Vagina (tissue), 2 donors: Measurements from ENCODE around the gene MBOAT7. TPM values are rescaled to one million over a fixed set of nuclear protein-coding genes. Genes with fewer than 3 reads are reported as not detected.
"Not testable (repeated sequence)": the region's sequence is repeated elsewhere in the genome, so short reads cannot be mapped to it uniquely, and the experiment has no call there.

ENCODE experiments used
- DNase-seq, 2 donors: peaks; one replicate each; pipeline ENCODE4 v3.0.0-alpha.2; 2017; ENCODE audit errors: extremely low spot score in 2 of 2
- H3K27ac ChIP-seq: fragments of 200-600 bp; sonication (generic); one replicate; pipeline ENCODE4 v1.5.1; 2019
- H3K27me3 ChIP-seq: fragments of 200-600 bp; sonication (generic); one replicate; pipeline ENCODE4 v1.5.1; 2019
- H3K36me3 ChIP-seq, 2 donors: fragments of 200-600 bp; sonication (generic); one replicate each; pipeline ENCODE4 v1.5.1; 2017 to 2019
- H3K4me1 ChIP-seq: fragments of 200-600 bp; sonication (generic); one replicate; pipeline ENCODE4 v1.5.1; 2019
- H3K4me3 ChIP-seq, 2 donors: fragments of 200-600 bp; sonication (generic); 1 replicate in 1 of 2; 2 replicates in 1 of 2; pipeline ENCODE4 v1.5.1; 2016 to 2019
- H3K9me3 ChIP-seq: fragments of 200-600 bp; sonication (generic); one replicate; pipeline ENCODE4 v1.5.1; 2019
- POLR2A ChIP-seq, 2 donors: fragments of 450-650 bp; IDR thresholded peaks; one replicate each; pipeline ENCODE4 v1.6.1; 2017; ENCODE audit warnings: antibody characterized with exemption in 2 of 2, mild to moderate bottlenecking in 2 of 2, moderate library complexity in 2 of 2
- POLR2AphosphoS5 ChIP-seq, 2 donors: sonication (generic); formaldehyde crosslinking; IDR thresholded peaks; one replicate each; pipeline ENCODE4 v1.9.0; 2017; ENCODE audit warnings: antibody characterized with exemption in 2 of 2, mild to moderate bottlenecking in 2 of 2, low read depth in 1 of 2; ENCODE audit not compliant: insufficient read depth in 1 of 2
- intact Hi-C: fragments of 100-400 bp; cut with DNase I; formaldehyde crosslinking; loops from one replicate; pipeline ENCODE4 v1.15.1; 2023
- total RNA-seq: library from RNA; depleted of rRNA; stranded (reverse); fragments of >200 nt; gene quantifications from one replicate; pipeline ENCODE4 v1.2.3, GENCODE V29; 2016
- TF ChIP-seq, protein P1 (sequence below), 3 experiments: fragments of 450-650 bp in 2 of 3; fragments of 200-600 bp in 1 of 3; sonication (generic) in 1 of 3; IDR thresholded peaks; one replicate each; pipeline ENCODE4 v1.5.1; 2017 to 2019; ENCODE audit warnings: antibody characterized with exemption in 3 of 3, mild to moderate bottlenecking in 2 of 3, moderate library complexity in 2 of 3

Gene MBOAT7
- total RNA-seq, 1 donor from 2014 or later, result 76.6 TPM

- H3K36me3 ChIP-seq, result no peaks in the 10 kb centered on the region
- TF ChIP-seq, protein P1, sequence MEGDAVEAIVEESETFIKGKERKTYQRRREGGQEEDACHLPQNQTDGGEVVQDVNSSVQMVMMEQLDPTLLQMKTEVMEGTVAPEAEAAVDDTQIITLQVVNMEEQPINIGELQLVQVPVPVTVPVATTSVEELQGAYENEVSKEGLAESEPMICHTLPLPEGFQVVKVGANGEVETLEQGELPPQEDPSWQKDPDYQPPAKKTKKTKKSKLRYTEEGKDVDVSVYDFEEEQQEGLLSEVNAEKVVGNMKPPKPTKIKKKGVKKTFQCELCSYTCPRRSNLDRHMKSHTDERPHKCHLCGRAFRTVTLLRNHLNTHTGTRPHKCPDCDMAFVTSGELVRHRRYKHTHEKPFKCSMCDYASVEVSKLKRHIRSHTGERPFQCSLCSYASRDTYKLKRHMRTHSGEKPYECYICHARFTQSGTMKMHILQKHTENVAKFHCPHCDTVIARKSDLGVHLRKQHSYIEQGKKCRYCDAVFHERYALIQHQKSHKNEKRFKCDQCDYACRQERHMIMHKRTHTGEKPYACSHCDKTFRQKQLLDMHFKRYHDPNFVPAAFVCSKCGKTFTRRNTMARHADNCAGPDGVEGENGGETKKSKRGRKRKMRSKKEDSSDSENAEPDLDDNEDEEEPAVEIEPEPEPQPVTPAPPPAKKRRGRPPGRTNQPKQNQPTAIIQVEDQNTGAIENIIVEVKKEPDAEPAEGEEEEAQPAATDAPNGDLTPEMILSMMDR (IDR thresholded peaks at IDR 0.05), result no peak
- TF ChIP-seq POLR2A (IDR thresholded peaks at IDR 0.05) (no peak), POLR2AphosphoS5 (IDR thresholded peaks at IDR 0.05; ENCODE audit: insufficient read depth in 1 of 2, low read depth in 1 of 2) (no peak)
- DNase-seq, result no peak
- no peaks in the 10 kb centered on the region for H3K9me3 ChIP-seq
- no peak overlapping the region for H3K4me3 ChIP-seq
- H3K4me1 ChIP-seq, result no peaks in the 10 kb centered on the region
- no peak overlapping the region for H3K27ac ChIP-seq
- H3K27me3 ChIP-seq, result no peaks in the 10 kb centered on the region
- intact Hi-C loops, result no loop called here
These were observed 28.9 kb upstream of the MBOAT7 start for GRCh38 chr19:54218259-54218658.

DNA sequence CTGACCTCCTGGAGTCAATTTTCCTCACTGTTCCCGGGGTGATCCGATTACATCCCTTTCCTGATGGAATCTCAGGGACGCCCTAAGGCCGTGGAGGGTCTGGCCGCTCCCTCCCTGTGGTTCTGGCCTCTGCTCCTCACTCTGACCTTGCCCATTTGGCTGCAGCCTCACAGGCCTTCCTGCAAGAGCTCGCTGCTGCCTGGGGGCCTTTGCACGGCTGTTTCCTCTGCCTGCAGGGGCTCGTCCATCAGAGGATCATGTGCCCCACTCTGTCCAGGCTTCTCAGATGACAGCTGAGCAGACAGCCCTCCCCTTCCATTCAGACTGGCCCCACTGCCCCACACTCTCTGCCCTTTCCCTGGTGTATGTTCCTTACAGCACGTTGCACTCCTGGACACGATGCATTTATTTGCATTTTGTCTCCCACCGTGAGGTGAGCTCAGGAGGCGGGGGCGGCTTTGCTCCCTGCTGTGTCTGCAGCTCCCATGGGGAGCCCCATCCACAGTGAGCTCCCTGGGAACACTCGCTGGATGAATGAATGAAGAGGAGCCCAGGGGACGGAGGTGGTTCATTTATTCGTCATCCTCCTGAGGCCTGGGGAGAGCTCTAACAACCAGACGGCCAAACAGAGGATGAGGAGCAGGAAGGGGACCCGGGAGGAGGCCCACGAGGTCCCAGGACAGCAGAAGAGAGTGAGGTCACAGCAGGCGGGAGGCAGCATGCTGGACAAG, 28.3 kb upstream of the MBOAT7 start:
- DNase-seq, H3K4me1 ChIP-seq, H3K9me3 ChIP-seq, intact Hi-C loops, H3K27me3 ChIP-seq, H3K27ac ChIP-seq, H3K4me3 ChIP-seq, H3K36me3 ChIP-seq: not testable (repeated sequence)

GRCh38 chr19:54216869-54217268, 27.5 kb upstream of the MBOAT7 start:
- Histone ChIP-seq H3K36me3 (no peaks in the 10 kb centered on the region), H3K27ac (no peak overlapping the region), H3K4me1 (no peaks in the 10 kb centered on the region), H3K4me3 (no peak overlapping the region), H3K27me3 (no peaks in the 10 kb centered on the region), H3K9me3 (no peaks in the 10 kb centered on the region)
- no peak for TF ChIP-seq POLR2AphosphoS5 (IDR thresholded peaks at IDR 0.05; ENCODE audit: insufficient read depth in 1 of 2, low read depth in 1 of 2)
- intact Hi-C loops, result no loop called here
- DNase-seq, result no peak

DNA sequence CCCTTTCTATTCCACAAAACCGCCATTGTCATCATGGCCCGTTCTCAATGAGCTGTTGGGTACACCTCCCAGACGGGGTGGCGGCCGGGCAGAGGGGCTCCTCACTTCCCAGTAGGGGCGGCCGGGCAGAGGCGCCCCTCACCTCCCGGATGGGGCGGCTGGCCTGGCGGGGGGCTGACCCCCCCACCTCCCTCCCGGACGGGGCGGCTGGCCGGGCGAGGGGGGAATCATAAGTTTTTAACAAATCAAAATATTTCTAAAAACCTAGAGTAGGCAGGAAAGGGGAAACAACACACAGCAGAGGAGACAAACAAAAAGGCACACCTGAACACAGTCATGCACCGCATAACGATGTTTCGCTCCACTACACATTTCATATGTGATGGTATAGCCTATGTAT, 25.4 kb upstream of the MBOAT7 start:
- DNase-seq, H3K27ac ChIP-seq, H3K36me3 ChIP-seq, H3K4me3 ChIP-seq, H3K9me3 ChIP-seq, intact Hi-C loops, H3K27me3 ChIP-seq: not testable (repeated sequence)
- H3K4me1 ChIP-seq, result peaks cover 13% of the 10 kb centered on the region

DNA sequence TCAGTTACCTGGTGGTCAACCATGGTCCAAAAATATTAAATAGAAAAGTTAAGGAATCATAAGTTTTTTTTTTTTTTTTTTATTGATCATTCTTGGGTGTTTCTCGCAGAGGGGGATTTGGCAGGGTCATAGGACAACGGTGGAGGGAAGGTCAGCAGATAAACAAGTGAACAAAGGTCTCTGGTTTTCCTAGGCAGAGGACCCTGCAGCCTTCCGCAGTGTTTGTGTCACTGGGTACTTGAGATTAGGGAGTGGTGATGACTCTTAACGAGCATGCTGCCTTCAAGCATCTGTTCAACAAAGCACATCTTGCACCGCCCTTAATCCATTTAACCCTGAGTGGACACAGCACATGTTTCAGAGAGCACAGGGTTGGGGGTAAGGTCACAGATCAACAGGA, 24.8 kb upstream of the MBOAT7 start:
- H3K4me3 ChIP-seq, H3K27me3 ChIP-seq, H3K27ac ChIP-seq, DNase-seq, intact Hi-C loops, H3K36me3 ChIP-seq, H3K9me3 ChIP-seq: not testable (repeated sequence)
- H3K4me1 ChIP-seq, result peaks cover 19% of the 10 kb centered on the region

- peaks cover 35% of the 10 kb centered on the region for H3K4me1 ChIP-seq
- no peak for DNase-seq
- intact Hi-C loops, result no loop called here
- no peak overlapping the region for H3K4me3 ChIP-seq
- no peaks in the 10 kb centered on the region for H3K9me3 ChIP-seq
- H3K36me3 ChIP-seq, result peaks cover 0 to 21% of the 10 kb centered on the region in 2 donors
- no peaks in the 10 kb centered on the region for H3K27me3 ChIP-seq
- TF ChIP-seq, protein P1 (IDR thresholded peaks at IDR 0.05), result no peak
- TF ChIP-seq POLR2A (IDR thresholded peaks at IDR 0.05) (no peak), POLR2AphosphoS5 (IDR thresholded peaks at IDR 0.05; ENCODE audit: insufficient read depth in 1 of 2, low read depth in 1 of 2) (no peak)
- no peak overlapping the region for H3K27ac ChIP-seq
These were observed 21.9 kb upstream of the MBOAT7 start for GRCh38 chr19:54211235-54211634.

- no peak for DNase-seq
- Histone ChIP-seq H3K27me3 (no peaks in the 10 kb centered on the region), H3K4me1 (peaks cover 45% of the 10 kb centered on the region), H3K9me3 (no peaks in the 10 kb centered on the region), H3K36me3 (peaks cover 0 to 34% of the 10 kb centered on the region in 2 donors), H3K27ac (peak overlapping the region; percentile 81), H3K4me3 (no peak overlapping the region)
- TF ChIP-seq, protein P1 (IDR thresholded peaks at IDR 0.05), result no peak
- TF ChIP-seq POLR2AphosphoS5 (IDR thresholded peaks at IDR 0.05; ENCODE audit: insufficient read depth in 1 of 2, low read depth in 1 of 2), result peak in 1 of 2 donors; percentile 29
- intact Hi-C loops, result no loop called here
These were observed 20.6 kb upstream of the MBOAT7 start for GRCh38 chr19:54209811-54210494.
